GM13977 (cell line): ENCODE data around the gene FXYD2.
A peak's percentile ranks its signal among the peaks of the same experiment; 100 is the strongest.

Experiments
- DNase-seq: peaks from one replicate; pipeline ENCODE4 v3.0.0; 2012; ENCODE audit warnings: low spot score
- CTCF ChIP-seq: IDR thresholded peaks from 2 replicates; pipeline ENCODE4 v1.5.1; 2012; ENCODE audit warnings: mild to moderate bottlenecking, control low read depth; ENCODE audit not compliant: insufficient read depth; ENCODE audit errors: extremely low read depth, missing control alignments
- in situ Hi-C: fragments of 300-500 bp; cut with MboI; formaldehyde crosslinking; loops from one replicate; pipeline ENCODE4 v1.12.0; 2022; ENCODE audit warnings: low sequenced_read_pairs, low pct_unique_long_range_greater_than_20kb, mixed read lengths, inconsistent platforms; ENCODE audit not compliant: unreplicated experiment

FXYD2 gene

GRCh38 chr11:117826190-117826570, 1.6 kb upstream of the FXYD2 start:
- no peak for TF ChIP-seq CTCF
- no peak for DNase-seq

GRCh38 chr11:117825538-117826189, 1.1 kb upstream of the FXYD2 start:
- in situ Hi-C loops: no loop called here
- no peak for DNase-seq
- TF ChIP-seq CTCF: no peak

More at GRCh38 chr11:117826190-117826570, 1.6 kb upstream of the FXYD2 start:
- in situ Hi-C loops: no loop called here

GRCh38 chr11:117823946-117824420, 561 bp downstream of the FXYD2 start:
- in situ Hi-C loops: no loop called here
- DNase-seq: no peak
- no peak for TF ChIP-seq CTCF

GRCh38 chr11:117823294-117823945, 1.1 kb downstream of the FXYD2 start:
- peak; percentile 62 for DNase-seq
- TF ChIP-seq CTCF: peak; percentile 24
- in situ Hi-C loops: no loop called here

- peak; percentile 70 for TF ChIP-seq CTCF
- no peak for DNase-seq
- in situ Hi-C loops: no loop called here
These were observed 2.2 kb downstream of the FXYD2 start for GRCh38 chr11:117822074-117823033.

- in situ Hi-C loops: no loop called here
- TF ChIP-seq CTCF: no peak
- no peak for DNase-seq
These were observed 3.1 kb downstream of the FXYD2 start for GRCh38 chr11:117821431-117821830.
